IMR-90 (cell line): ENCODE data around the gene CELSR1. TPM values are rescaled to one million over a fixed set of nuclear protein-coding genes. Genes with fewer than 3 reads are reported as not detected.

Experiments used
- ATAC-seq: fragments of 200-7000 bp; cut with Tn5 transposase; 2 replicates; pipeline ENCODE4 v1.9.1; 2020; ENCODE audit warnings: low read depth, mild to moderate bottlenecking, moderate library complexity
- BruUV-seq: library from RNA; stranded (reverse); fragments of 400-500 nt; replicated peaks from 2 replicates; lab custom pipeline; 2021; lab: Mats Ljungman, UMichigan
- CTCF ChIA-PET: fragments of 300-600 bp; formaldehyde crosslinking; extraction: SDS; loops from one replicate; lab custom pipeline; 2021; ENCODE audit warnings: antibody characterized with exemption; lab: Yijun Ruan, JAX
- POLR2A ChIA-PET: fragments of 300-600 bp; sonication (Branson Sonifier 250); formaldehyde crosslinking; loops from one replicate; lab custom pipeline; 2022; ENCODE audit warnings: antibody characterized with exemption; ENCODE audit not compliant: unreplicated experiment; lab: Charles Lee
- DNase-seq: peaks from one replicate; pipeline ENCODE4 v3.0.0; 2013
- H2AFZ ChIP-seq: replicated peaks from 2 replicates; pipeline ENCODE3; 2013; ENCODE audit warnings: low read length, mild to moderate bottlenecking; ENCODE audit not compliant: poor library complexity
- H2AK5ac ChIP-seq: 2 replicates; pipeline ENCODE4 v1.6.1; 2013; ENCODE audit warnings: low read depth, low read length, inconsistent platforms
- H2AK9ac ChIP-seq: replicated peaks from 2 replicates; pipeline ENCODE3; 2013; ENCODE audit warnings: mild to moderate bottlenecking, low read depth, low read length, moderate library complexity; ENCODE audit not compliant: poor library complexity
- H2BK120ac ChIP-seq: 2 replicates; pipeline ENCODE4 v1.6.1; 2013; ENCODE audit warnings: low read depth, low read length, inconsistent platforms
- H2BK15ac ChIP-seq: 3 replicates; pipeline ENCODE4 v1.6.1; 2013; ENCODE audit warnings: low read depth, low read length, inconsistent platforms
- H2BK20ac ChIP-seq: 2 replicates; pipeline ENCODE4 v1.6.1; 2013; ENCODE audit warnings: low read depth, mild to moderate bottlenecking, inconsistent platforms, low read length, moderate library complexity
- H2BK5ac ChIP-seq: 2 replicates; pipeline ENCODE4 v1.6.1; 2013; ENCODE audit warnings: mild to moderate bottlenecking, low read depth, low read length, inconsistent platforms; ENCODE audit not compliant: poor library complexity, severe bottlenecking
- H3K14ac ChIP-seq: replicated peaks from 2 replicates; pipeline ENCODE4 v1.6.1; 2013; ENCODE audit warnings: low read depth, low read length, inconsistent platforms
- H3K18ac ChIP-seq: 2 replicates; pipeline ENCODE4 v1.6.1; 2013; ENCODE audit warnings: low read depth, low read length, control low read depth
- H3K23ac ChIP-seq: 2 replicates; pipeline ENCODE4 v1.6.1; 2013; ENCODE audit warnings: low read depth, low read length, inconsistent platforms
- H3K27ac ChIP-seq: 2 replicates; pipeline ENCODE4 v1.5.1; 2013; ENCODE audit warnings: mild to moderate bottlenecking, control low read depth, low read length; ENCODE audit not compliant: insufficient read depth
- H3K27me3 ChIP-seq: 2 replicates; pipeline ENCODE4 v1.6.1; 2013; ENCODE audit warnings: low read length; ENCODE audit not compliant: control insufficient read depth, insufficient read depth
- H3K36me3 ChIP-seq: 2 replicates; pipeline ENCODE4 v1.6.1; 2013; ENCODE audit warnings: low read length, mixed read lengths; ENCODE audit not compliant: control insufficient read depth, insufficient read depth
- H3K4ac ChIP-seq: 2 replicates; pipeline ENCODE4 v1.6.1; 2013; ENCODE audit warnings: low read depth, low read length, inconsistent platforms
- H3K4me1 ChIP-seq: 2 replicates; pipeline ENCODE4 v1.6.1; 2013; ENCODE audit warnings: low read length, mixed read lengths; ENCODE audit not compliant: control insufficient read depth, insufficient read depth
- H3K4me2 ChIP-seq: 2 replicates; pipeline ENCODE4 v1.6.1; 2013; ENCODE audit warnings: low read depth, mild to moderate bottlenecking, control low read depth, low read length, moderate library complexity
- H3K4me3 ChIP-seq: 2 replicates; pipeline ENCODE4 v1.5.1; 2013; ENCODE audit warnings: low read depth, mild to moderate bottlenecking, control low read depth, low read length, moderate library complexity; ENCODE audit not compliant: insufficient read depth
- H3K56ac ChIP-seq: 2 replicates; pipeline ENCODE4 v1.6.1; 2013; ENCODE audit warnings: low read length, inconsistent platforms; ENCODE audit not compliant: insufficient read depth; ENCODE audit errors: extremely low read depth
- H3K79me1 ChIP-seq, 2 experiments: 2 replicates each; pipeline ENCODE4 v1.6.1; 2013; ENCODE audit warnings: low read length in 2 of 2, inconsistent platforms in 1 of 2, low read depth in 1 of 2
- H3K9ac ChIP-seq: 2 replicates; pipeline ENCODE4 v1.6.1; 2013; ENCODE audit warnings: low read depth, low read length, control low read depth
- H3K9me1 ChIP-seq: 2 replicates; pipeline ENCODE4 v1.6.1; 2013; ENCODE audit warnings: low read length, inconsistent platforms; ENCODE audit not compliant: insufficient read depth
- H3K9me3 ChIP-seq: 2 replicates; pipeline ENCODE4 v1.6.1; 2013; ENCODE audit warnings: low read length; ENCODE audit not compliant: control insufficient read depth, insufficient read depth
- H4K20me1 ChIP-seq: 2 replicates; pipeline ENCODE4 v1.6.1; 2013; ENCODE audit warnings: low read length, inconsistent platforms; ENCODE audit not compliant: insufficient read depth
- H4K5ac ChIP-seq: 2 replicates; pipeline ENCODE4 v1.6.1; 2013; ENCODE audit warnings: mild to moderate bottlenecking, low read depth, low read length, control low read depth
- H4K8ac ChIP-seq, 2 experiments: 2 replicates each; pipeline ENCODE4 v1.6.1; 2013; ENCODE audit warnings: low read depth in 2 of 2, low read length in 2 of 2, control low read depth in 1 of 2, inconsistent platforms in 1 of 2
- H4K91ac ChIP-seq: 2 replicates; pipeline ENCODE4 v1.6.1; 2013; ENCODE audit warnings: low read depth, low read length, inconsistent platforms; ENCODE audit not compliant: insufficient read depth
- RAD21 ChIP-seq: IDR thresholded peaks from 2 replicates; pipeline ENCODE4 v1.6.1; 2012; ENCODE audit warnings: low read length, improper control_type of control experiment
- RFX5 ChIP-seq: IDR thresholded peaks from 2 replicates; pipeline ENCODE4 v1.8.0; 2012; ENCODE audit warnings: low read depth, mild to moderate bottlenecking, low read length, moderate library complexity
- WGBS, 2 experiments: methylation state at CpG; one replicate each; pipeline versions ENCODE4 v1.1.5 to v1.1.7; 2013; ENCODE audit warnings: missing lambda C conversion rate in 2 of 2; ENCODE audit not compliant: insufficient read length in 1 of 2; ENCODE audit errors: extremely low coverage in 2 of 2; 5-methylcytosine and 5-hydroxymethylcytosine counted together
- dilution Hi-C: fragments of 300-500 bp; cut with HindIII; formaldehyde crosslinking; loops from one replicate; pipeline ENCODE4 v1.14.3; 2018; ENCODE audit warnings: low sequenced_read_pairs; ENCODE audit not compliant: unreplicated experiment
- in situ Hi-C: fragments of 300-500 bp; cut with MboI; formaldehyde crosslinking; loops from 3 replicates; pipeline ENCODE4 v1.14.3; 2019; ENCODE audit warnings: low sequenced_read_pairs, inconsistent platforms, mixed read lengths
- intact Hi-C: fragments of 100-400 bp; cut with micrococcal nuclease; formaldehyde crosslinking; loops from 2 replicates; pipeline ENCODE4 v1.10.0; 2022
- polyA plus RNA-seq, 3 experiments: library from polyadenylated mRNA; depleted of rRNA; stranded (reverse); fragments of >200 nt; gene quantifications; 2 replicates each; pipeline ENCODE4 v1.2.3, GENCODE V29; 2012; ENCODE audit warnings: low replicate concordance in 1 of 3
- total RNA-seq: library from RNA; depleted of rRNA; stranded (reverse); fragments of >200 nt; gene quantifications from 2 replicates; pipeline ENCODE4 v1.2.3, GENCODE V29; 2012

Gene CELSR1
- total and polyA plus RNA-seq, 2 of the 4 experiments (the other 2 are of a cell fraction), result 0.36 to 0.82 TPM

DNA sequence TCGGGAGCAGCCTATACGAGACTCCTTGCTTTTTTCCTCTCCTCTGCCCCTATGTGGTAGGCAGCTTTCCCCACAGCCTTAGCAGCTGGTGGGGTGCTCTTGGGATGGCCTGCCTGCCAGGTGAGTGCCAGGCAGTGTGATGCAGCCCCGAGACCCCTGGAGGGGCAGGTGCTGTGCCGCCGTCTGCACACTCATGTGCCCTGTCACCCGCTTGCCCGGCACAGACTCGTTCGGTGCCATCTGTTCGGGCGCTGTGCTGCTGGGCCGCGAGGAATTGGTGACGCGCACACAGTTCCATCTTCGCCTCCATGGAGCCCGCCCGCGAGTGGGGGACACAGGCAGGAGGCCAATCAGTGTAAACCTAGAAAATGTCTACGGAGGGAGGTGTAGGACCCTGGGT, 186.8 kb downstream of the CELSR1 start:
- Histone ChIP-seq H3K14ac (no peak overlapping the region), H4K20me1 (peaks cover 35% of the 10 kb centered on the region), H3K27me3 (no peaks in the 10 kb centered on the region), H3K4me3 (no peak overlapping the region), H3K79me1 (peaks cover 7 to 12% of the 10 kb centered on the region in 2 experiments), H4K5ac (no peak overlapping the region), H3K56ac (no peak overlapping the region), H3K9me3 (no peaks in the 10 kb centered on the region), H3K36me3 (peaks cover 85% of the 10 kb centered on the region), H2BK5ac (no peak overlapping the region), H3K9ac (no peak overlapping the region), H3K4me2 (no peak overlapping the region), H2AK9ac (no peak overlapping the region), H2BK15ac (no peak overlapping the region), H3K4me1 (no peaks in the 10 kb centered on the region), H3K9me1 (no peaks in the 10 kb centered on the region), H2BK120ac (no peak overlapping the region), H2BK20ac (no peak overlapping the region), H3K4ac (no peak overlapping the region), H4K91ac (no peak overlapping the region), H4K8ac (no peak overlapping the region), H2AFZ (no peak overlapping the region), H3K27ac (no peak overlapping the region), H3K18ac (no peak overlapping the region), H2AK5ac (no peak overlapping the region), H3K23ac (no peak overlapping the region)
- ATAC-seq (no peak), DNase-seq (no peak)
- in situ Hi-C loops (no loop called here), intact Hi-C loops (no loop called here), dilution Hi-C loops (no loop called here)
- POLR2A ChIA-PET, result no interaction called here
- CTCF ChIA-PET, result no interaction called here
- no TSS peak for BruUV-seq
- TF ChIP-seq RFX5, result no peak
- no peak for TF ChIP-seq RAD21
- WGBS, 2 experiments, result 98% methylated on average over 9 of the region's 20 CpGs; no CpG with 5 or more reads in 1 of the 2 experiments
